GM19467 (cell line): ENCODE data around the gene TSHR.
"Not testable (repeated sequence)": the region's sequence is repeated elsewhere in the genome, so short reads cannot be mapped to it uniquely, and the experiment has no call there.

Experiments
- ATAC-seq: cut with Tn5 transposase; IDR thresholded peaks from one replicate; pipeline ENCODE4 v1.9.1; 2021; ENCODE audit warnings: mild to moderate bottlenecking, moderate library complexity; ENCODE audit not compliant: unreplicated experiment

The TSHR gene

DNA sequence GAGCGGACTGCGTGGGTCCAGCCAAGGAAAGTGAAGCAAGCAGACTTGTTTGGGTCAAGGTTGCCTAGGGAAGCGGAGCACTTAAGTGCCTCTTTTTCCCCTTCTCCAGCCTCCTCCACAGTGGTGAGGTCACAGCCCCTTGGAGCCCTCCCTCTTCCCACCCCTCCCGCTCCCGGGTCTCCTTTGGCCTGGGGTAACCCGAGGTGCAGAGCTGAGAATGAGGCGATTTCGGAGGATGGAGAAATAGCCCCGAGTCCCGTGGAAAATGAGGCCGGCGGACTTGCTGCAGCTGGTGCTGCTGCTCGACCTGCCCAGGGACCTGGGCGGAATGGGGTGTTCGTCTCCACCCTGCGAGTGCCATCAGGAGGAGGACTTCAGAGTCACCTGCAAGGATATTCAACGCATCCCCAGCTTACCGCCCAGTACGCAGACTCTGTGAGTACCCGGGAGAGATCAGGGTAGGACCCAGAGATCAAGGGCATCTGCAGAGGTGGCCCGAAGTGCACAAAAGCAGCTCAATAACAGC lies at the start of gene TSHR:
Gene TSHR (plus strand): TSS at position 206 of the 526 bp plus-strand sequence. CDS start 60 bp downstream, at position 266.
- ATAC-seq, result no peak

DNA sequence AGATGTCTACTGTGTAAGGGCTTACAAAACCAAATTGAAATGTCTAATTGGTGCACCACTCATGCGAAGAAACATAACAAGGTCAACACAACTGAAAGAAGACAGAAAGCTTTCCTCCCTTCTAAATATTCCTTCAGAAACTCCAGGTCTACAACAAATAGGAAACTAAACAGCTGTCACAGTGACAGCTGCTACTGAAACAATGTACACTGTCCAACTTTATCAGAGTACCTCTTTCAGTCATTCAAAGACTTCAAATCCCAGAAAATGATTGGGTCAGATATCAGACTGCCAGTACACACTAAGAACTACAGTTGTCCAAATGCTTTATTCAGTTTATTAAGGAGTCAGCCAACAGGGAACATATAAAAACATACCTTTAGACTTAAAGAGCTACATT lies 49.1 kb upstream of the TSHR start:
- ATAC-seq, result no peak

DNA sequence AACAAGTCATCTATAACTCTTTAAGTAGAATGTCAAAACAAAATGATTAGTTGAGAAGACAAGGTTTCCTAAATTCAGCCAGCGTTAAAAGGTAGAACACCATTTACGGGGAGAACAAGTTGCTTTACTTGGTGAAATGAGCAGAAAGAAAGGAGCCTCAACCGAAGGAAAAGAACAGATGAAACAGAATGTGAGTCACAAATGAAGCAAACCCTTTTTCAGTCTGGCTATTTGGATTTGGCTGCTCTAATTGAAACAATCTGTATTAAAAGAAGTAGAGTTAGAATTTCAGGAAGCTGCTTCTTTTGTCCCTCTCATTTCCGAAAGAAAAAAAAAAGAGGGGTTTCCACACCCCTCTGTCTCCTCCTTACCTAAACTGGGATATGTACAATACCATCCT lies 48.5 kb upstream of the TSHR start:
- no peak for ATAC-seq

DNA sequence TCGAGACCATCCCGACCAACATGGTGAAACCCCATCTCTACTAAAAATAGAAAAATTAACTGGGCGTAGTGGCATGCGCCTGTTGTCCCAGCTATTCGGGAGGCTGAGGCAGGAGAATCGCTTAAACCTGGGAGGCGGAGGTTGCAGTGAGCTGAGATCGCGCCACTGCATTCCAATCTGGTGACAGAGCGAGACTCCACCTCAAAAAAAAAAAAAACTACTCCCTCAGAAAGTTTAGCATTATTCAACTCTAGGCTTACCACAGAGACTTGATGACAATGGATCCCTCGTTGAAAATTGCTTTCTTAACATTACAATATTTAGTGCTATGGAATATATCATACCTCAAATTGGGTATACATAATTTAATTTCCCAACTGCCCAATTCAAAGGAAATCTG lies 43.4 kb upstream of the TSHR start:
- not testable (repeated sequence) for ATAC-seq

DNA sequence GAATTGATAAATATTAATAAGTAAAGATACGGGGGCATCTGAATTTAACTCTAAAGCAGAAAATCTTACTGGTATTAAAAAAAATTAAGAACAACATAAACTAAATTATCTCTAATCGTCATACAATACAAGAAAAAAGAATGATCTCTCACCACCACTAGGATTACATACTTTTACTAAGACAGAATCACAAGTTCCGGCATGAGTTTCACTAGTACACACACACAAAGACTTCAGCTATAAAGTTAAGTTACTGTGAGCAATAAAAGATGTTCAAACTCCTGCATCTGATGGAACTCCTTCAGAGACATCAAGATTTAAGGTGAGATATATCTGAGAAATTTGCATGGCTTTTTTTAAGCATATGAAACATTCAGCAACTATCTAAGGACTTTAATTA lies 35.8 kb upstream of the TSHR start:
- no peak for ATAC-seq

DNA sequence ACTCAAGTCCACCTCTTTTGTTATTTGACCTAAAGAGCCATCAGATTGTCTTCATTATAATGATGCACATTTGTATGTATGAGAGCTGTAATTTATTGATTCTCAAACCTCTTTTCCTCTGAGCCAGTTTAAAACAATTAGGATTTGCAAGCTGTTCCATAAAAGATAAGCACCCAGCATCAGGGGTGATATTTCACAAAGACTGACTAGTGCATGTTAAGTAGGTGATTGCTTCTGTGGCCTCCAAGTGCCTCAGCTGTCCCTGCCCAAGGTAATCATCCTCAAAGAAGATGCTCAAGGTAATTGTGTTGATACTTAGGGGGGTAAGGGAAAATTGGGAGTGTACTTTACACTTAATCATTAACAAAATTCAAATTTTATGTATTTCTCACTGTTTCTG lies 32.1 kb upstream of the TSHR start:
- no peak for ATAC-seq

DNA sequence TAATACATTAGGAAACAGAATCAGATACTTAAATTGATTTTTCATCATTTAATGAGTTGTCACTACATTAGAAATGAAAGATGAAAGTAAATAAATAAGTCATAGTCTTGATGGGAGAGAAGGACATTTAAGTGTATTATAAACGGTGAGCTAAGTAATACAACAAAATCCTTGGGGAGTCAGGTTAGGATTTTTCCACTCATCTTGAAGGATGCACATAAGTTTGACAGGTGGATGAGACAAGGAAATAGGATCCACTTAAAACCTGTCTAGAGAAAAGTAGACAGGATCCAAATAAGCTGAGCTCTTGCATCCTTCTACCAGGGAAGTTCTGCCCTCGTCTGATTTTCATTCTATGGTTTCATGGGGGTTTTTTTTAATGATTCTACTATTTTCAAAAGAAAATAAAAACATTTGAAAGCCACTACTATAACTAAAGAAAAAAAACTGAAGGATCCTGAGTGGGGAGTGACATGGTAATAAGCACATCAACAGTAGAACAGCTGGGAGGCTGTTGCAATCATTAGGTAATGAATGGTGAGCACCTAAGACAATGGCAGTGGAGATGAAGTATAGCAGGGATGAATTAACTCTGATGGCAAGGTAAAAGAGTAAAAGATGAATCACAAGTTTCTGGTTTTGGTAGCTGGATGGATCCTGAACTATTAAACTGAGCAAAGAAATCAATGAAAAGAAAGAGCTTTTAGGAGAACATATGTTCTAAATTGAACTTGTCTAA lies 30.9 kb upstream of the TSHR start:
- no peak for ATAC-seq

DNA sequence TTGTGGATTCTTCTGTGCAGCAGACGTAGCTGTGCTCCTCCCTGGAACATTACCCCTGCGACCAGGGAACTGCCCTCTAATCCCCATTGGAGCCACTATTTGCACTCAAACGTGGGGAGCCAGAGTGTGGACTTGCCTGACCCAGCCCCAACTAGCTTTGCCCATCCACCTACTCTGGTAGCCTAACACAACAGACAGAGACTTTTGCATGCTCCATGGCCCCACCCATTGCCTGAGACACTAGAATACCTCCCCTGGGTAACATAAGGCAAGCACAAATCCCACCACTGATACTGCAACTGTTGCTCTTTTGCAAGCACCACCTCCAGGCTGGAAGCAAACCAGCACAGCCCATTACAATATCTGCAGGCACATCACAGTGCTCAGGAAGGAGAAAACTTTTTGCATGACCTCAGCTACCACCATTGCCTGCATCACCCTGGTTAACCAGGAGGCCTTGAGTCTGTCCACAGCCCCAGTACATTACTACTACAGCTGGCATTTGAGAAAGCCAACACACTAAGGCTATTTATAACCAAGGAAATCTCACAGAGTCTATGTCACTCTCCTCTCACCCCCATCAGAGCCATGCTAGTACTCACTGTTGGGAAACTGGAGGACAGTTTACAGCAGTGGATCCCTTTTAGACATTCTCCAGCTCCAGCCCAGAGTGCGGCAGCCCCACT lies 28.9 kb upstream of the TSHR start:
- no peak for ATAC-seq

DNA sequence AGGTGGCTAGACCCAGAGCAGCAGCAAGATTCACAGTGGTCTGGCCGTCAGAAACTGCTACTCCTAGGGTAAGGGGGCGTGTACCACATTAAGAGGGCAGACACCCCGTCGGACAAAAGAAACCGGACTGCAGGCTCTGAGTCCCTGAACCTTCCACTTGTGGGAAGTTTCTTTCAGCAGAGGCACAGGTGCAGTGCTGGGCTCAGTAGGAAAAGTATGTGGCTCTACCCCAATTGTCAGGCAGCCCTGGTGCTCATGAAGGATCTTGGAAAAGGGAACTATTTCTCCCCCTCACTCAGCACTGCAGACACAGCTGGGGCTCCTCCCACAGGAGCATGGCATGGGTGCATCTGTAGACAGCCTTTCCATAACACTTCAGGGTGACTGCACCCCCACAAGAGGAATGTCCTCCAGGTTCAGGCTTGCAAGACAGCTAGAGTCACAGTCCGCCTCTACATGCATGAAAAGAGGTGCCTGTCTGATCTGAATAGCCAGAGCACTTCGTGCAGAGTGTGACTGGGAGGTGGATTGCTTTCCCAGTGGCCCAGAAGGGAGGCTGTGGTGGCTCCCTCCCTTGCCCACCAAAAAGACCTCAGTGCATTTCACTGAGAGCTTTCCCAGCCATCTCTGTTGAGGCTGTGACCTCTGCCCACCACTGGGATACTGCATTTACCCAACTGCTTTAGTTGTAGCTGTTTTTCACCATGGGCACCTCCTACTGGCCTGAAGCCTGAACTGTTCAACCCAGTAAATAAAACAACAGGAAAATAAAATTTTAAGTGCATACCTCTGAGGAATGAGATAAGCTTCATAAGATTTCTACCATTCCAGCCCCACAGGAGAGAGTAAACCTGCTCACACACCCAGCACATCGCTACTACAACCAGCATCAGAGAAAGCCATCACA lies 28.1 kb upstream of the TSHR start:
- no peak for ATAC-seq

DNA sequence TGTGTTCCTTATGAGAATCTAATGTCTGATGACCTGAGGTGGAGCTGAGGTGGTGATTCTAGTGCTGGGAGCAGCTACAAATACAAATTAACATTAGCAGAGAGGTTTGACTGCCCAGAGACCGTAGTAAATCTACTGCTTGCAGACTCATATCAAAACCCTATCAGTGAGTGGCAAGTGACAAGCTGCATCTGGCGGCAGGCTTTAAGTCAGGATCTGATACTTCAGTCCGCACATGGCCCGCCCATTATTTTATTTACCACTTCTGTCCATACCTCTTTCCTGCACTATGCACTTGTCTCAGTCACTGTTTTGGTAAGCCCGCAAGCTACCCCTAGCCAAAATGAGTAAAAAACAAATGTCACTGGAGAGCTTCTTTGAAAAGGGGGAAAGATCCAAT lies 25.3 kb upstream of the TSHR start:
- no peak for ATAC-seq

DNA sequence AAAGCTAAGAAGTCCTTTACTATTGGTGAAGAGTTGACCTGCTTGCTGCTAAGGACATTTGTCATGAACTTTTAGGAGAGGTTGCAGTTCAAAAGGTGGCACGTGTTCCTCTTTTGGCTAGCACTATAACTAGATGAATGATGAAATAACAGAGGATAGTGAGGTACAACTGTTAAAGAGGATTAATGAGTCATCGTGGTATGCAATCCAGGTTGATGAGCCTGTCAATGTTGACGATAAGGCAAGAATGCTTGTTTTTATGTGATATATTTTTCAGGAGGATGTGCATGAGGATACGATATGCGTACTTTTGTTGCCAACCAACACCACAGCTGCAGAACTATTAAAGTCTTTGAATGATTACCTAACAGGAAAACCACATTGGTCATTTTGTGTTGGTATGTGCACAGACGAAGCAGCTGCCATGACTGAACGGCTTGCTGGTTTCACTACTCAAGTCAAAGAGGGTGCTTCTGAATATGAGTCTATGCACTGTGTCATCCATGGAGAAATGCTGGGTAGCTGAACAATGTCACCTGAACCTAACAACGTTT lies 24.5 kb upstream of the TSHR start:
- peak; percentile 99 for ATAC-seq

DNA sequence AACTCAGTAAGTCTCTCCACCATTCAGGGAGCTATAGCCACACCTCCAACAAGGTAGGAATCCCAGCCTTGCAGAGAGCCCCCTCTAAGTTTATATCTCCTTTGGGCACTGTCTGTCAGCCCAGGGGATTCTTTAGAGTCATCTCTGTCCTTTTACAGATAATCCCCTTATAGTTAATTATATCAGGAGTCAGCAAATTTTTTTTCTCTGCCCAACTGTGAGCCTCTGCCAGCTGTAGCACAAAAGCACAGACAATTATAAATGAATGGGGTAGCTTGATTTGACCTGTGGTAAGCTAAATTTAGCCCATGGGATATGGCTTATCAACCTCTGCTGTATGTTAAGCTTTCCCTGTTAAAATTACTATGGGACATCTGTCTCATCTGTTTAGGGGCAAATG lies 22.1 kb upstream of the TSHR start:
- no peak for ATAC-seq

DNA sequence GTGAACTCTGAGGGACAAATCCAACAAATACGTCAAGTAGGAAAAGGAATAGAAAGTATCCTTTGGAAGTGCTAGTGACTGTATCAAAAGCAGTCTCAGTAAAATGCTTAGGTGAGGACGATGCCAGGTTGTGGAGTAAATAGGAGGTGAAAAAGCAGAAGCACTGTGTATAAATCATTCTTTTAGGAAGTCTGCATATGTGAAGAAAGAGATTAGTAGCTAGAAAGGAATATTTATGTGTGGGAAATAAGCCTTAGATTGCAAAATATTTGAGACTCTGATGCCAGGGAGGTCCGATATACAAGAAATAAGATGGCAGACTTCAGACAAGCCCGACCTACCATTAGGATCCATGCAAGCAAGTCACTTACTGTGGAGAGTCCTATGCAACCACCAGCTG lies 21.7 kb upstream of the TSHR start:
- ATAC-seq, result no peak

DNA sequence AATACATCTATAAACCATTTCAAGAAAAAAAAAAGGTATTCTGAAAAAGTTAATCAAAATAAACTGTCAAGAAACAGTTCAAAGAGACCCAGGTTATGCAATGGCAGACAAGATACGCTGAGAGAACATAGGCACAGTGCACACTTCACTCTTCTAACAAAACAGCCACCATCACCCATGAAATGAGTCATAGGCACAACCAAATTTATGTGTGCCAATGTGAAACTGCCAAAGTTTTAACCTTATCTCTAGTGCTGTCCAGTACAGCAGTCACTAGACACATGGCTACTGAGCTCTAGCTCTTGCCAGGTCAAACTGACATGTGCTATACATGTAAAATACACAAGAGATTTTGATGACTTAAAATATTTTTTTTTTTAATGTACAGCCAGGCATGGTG lies 15.3 kb upstream of the TSHR start:
- ATAC-seq, result no peak

DNA sequence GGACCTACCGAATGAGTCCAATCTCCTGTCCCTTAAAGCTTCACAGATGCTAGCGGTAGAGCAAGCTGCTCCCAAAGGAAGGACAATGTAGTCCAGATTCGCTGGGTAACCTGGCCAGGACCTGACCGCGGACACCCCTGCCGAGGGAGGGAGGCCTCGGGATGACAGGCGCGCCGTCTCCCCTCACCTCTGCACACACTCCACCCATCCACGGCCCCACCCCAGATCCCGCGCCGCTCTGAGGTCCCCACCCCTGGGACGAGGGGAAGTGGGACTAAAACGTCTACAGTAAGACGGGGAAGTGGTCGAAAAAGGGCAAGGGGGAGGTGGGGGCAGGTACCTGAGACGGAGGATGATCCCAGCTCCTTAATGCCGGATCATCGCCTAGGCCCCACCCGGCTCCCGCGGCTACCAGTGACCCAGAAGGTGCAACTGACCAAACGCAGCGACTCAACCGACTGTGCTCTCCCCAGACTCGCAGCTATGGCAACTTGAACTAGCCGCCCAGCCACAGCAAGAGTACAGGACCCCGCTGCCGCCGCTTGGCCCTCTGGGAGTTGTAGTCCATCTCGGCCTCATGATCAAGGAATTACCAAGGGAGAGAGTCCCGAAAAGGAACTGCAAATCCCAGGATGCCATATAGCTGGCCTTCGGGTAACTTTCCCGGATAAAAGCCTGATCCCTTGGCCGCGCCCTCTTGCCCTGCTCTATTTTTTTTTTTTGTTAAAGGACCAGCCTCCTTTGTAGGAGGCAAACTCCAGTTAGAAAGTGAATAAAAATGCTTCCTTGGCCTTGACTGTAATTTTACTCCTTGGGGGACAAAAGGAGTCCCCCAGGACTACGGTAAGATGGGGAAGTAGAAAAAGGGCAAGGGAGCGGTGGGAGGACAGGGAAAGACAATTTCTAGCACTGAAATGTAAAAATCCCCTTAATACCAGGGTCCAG lies 13.9 kb upstream of the TSHR start, which contains the start of gene CEP128:
Gene CEP128 (minus strand): TSS at position 498 of the 945 bp plus-strand sequence.
- peak; percentile 98 for ATAC-seq

DNA sequence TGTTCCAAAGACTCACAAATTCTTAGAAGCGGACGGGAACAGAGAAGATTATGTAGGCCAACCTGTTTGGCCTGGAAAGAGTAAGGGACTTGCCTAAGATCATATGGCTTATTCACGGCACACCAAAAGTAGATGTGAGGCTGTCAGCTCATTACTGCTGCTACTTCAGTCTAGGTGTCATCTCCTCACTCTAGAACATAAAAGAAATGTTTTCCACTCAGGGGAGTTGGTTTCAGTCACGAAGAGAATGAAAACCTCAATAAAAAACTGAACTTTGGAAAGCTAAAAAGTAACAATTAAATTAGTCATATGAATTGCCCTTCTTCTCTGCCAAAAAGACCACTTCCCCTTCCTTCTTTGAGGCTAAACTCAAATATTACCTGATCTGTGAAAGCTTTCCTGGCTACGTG lies 13.2 kb upstream of the TSHR start:
- ATAC-seq, result peak; percentile 16

DNA sequence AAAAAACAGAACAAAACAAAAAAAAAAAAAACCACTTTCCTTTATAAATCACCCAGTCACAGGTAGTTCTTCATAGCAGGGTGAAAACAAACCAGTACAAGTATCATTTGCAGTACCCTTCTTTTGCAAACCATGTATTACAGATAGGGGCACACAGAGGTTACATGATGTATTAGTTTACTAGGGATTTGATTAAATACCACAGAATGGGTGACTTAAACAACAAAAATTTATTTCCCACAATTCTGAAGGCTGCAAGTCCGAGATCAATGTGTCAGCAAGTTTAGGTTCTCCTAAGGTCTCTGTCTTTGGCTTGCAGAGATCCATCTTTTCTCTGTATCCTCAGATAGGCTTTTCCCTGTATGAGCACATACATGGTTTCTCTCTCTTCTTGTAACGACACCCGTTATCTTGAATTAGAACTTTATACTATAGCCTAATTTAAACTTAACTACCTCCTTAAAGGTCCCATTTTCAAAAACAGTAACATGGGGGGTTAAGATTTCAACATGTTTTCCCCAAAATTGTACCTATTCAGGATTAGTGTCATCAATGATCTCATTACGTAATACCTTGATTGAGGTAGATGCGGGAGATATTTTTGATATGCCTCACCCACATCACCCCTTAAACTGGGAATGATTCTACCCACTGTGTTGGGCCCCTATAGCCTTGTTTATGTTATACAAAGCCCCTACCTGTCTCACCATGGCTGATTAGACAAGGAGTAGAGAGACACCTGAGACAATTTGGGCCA lies 10.4 kb upstream of the TSHR start:
- no peak for ATAC-seq

DNA sequence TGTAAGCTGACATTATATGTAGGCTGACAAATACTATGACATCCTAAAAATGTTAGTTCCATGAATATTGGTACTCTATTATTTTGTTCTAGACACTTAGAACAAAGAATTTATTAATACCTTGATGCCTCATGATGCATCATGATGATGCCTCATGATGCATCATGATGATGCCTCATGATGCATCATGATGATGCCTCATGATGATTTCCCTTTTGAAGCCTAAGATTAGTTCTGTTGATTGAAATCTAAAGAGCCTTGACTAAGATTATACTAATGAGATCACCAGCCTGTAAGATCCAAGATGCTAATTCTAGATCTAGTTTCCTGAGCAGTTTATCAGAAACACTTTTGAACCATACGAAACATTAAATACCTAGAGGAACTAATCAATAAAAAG lies 9.2 kb upstream of the TSHR start:
- ATAC-seq, result no peak

DNA sequence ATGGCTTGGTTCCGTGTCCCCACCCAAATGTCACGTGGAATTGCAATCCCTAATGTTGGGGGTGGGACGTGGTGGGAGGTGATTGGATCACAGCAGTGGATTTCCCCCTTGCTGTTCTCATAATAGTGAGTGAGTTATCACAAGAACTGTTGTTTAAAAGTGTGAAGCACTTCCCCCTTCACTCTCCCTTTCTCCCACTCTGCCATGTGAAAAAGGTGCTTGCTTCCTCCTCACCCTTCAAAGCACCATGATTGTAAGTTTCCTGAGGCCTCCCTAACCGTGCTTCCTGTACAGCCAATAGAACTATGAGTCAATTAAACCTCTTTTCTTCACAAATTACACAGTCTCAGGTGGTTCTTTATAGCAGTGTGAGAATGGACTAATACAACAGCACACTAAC lies 8.6 kb upstream of the TSHR start:
- ATAC-seq, result no peak
